ENCODE results near the gene MAGEB1. TPM values are rescaled to one million over a fixed set of nuclear protein-coding genes. Genes with fewer than 3 reads are reported as not detected.

The MAGEB1 gene
- total RNA-seq, 2 experiments from 2014 or later, result not detected

GRCh38 chrX:30259927-30260326 lies 13.0 kb downstream of the MAGEB1 start:
- Mint-ChIP-seq H3K27ac (no peak overlapping the region), H3K36me3 (no peaks in the 10 kb centered on the region), H3K9me3 (no peaks in the 10 kb centered on the region), H3K27me3 (no peaks in the 10 kb centered on the region), H3K4me1 (ENCODE audit: low read depth) (no peaks in the 10 kb centered on the region), H3K4me3 (no peak overlapping the region)
- intact Hi-C loops (cut with micrococcal nuclease), result no loop called here
- DNase-seq, result no peak
- ChIA-PET POLR2A (no interaction called here), CTCF (no interaction called here)

GRCh38 chrX:30261012-30261411 lies 14.1 kb downstream of the MAGEB1 start:
- Mint-ChIP-seq H3K4me1 (ENCODE audit: low read depth) (no peaks in the 10 kb centered on the region), H3K9me3 (no peaks in the 10 kb centered on the region), H3K27me3 (no peaks in the 10 kb centered on the region), H3K27ac (no peak overlapping the region), H3K36me3 (no peaks in the 10 kb centered on the region), H3K4me3 (no peak overlapping the region)
- ChIA-PET POLR2A (no interaction called here), CTCF (no interaction called here)
- DNase-seq, result no peak
- intact Hi-C loops (cut with micrococcal nuclease), result no loop called here

GRCh38 chrX:30262763-30263162 lies 15.8 kb downstream of the MAGEB1 start:
- intact Hi-C loops (cut with micrococcal nuclease), result no loop called here
- H3K4me3 Mint-ChIP-seq, result no peak overlapping the region
- CTCF ChIA-PET, result no interaction called here
- H3K27ac Mint-ChIP-seq, result no peak overlapping the region
- H3K9me3 Mint-ChIP-seq, result no peaks in the 10 kb centered on the region
- no peaks in the 10 kb centered on the region for H3K27me3 Mint-ChIP-seq
- no peaks in the 10 kb centered on the region for H3K36me3 Mint-ChIP-seq
- POLR2A ChIA-PET, result no interaction called here
- H3K4me1 Mint-ChIP-seq (ENCODE audit: low read depth), result no peaks in the 10 kb centered on the region
- DNase-seq, result no peak

DNA sequence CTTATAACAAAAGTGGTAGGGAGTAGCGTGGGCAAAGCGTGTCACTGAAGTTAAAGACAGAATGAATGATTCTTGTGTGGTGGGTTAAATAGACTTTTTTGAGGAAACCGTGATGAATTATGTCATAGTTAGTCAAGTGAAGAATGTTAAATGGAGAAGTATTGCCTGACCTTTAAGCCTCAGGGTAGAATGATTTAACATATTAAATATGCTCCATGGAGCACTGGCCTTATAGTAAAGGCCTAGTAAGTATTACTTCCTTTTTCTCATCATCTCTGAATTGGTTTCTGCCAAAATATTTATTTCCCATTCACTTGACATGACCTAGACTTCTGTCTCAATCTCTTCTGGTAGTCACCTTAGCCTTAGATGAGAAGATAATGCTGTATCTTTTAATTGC lies 23.7 kb downstream of the MAGEB1 start:
- Mint-ChIP-seq H3K4me3 (no peak overlapping the region), H3K4me1 (ENCODE audit: low read depth) (no peaks in the 10 kb centered on the region), H3K9me3 (no peaks in the 10 kb centered on the region), H3K36me3 (no peaks in the 10 kb centered on the region), H3K27ac (no peak overlapping the region), H3K27me3 (no peaks in the 10 kb centered on the region)
- ChIA-PET POLR2A (no interaction called here), CTCF (no interaction called here)
- no peak for DNase-seq
- intact Hi-C loops (cut with micrococcal nuclease), result loop anchor here (10.0 kb wide), 1 partner anchor 224 kb away; no protein-coding TSS in a partner anchor

- Mint-ChIP-seq H3K36me3 (no peaks in the 10 kb centered on the region), H3K27me3 (no peaks in the 10 kb centered on the region), H3K4me1 (ENCODE audit: low read depth) (no peaks in the 10 kb centered on the region), H3K4me3 (no peak overlapping the region), H3K27ac (no peak overlapping the region), H3K9me3 (no peaks in the 10 kb centered on the region)
- ChIA-PET POLR2A (no interaction called here), CTCF (interaction anchor here (0.6 kb wide), 1 partner anchor 10 kb away, joined by 3 read pairs; no protein-coding TSS in a partner anchor)
- no peak for DNase-seq
- intact Hi-C loops (cut with micrococcal nuclease), result loop anchor here (10.0 kb wide), 1 partner anchor 219 kb away; no protein-coding TSS in a partner anchor
Measured at GRCh38 chrX:30275498-30275897, 28.6 kb downstream of the MAGEB1 start.

GRCh38 chrX:30278365-30278764 lies 31.4 kb downstream of the MAGEB1 start:
- H3K4me3 Mint-ChIP-seq, result no peak overlapping the region
- ChIA-PET POLR2A (no interaction called here), CTCF (no interaction called here)
- no peaks in the 10 kb centered on the region for H3K4me1 Mint-ChIP-seq (ENCODE audit: low read depth)
- intact Hi-C loops (cut with micrococcal nuclease), result loop anchor here (10.0 kb wide), 1 partner anchor 216 kb away; no protein-coding TSS in a partner anchor
- no peaks in the 10 kb centered on the region for H3K36me3 Mint-ChIP-seq
- H3K27ac Mint-ChIP-seq, result no peak overlapping the region
- no peak for DNase-seq
- H3K9me3 Mint-ChIP-seq, result no peaks in the 10 kb centered on the region
- no peaks in the 10 kb centered on the region for H3K27me3 Mint-ChIP-seq

DNA sequence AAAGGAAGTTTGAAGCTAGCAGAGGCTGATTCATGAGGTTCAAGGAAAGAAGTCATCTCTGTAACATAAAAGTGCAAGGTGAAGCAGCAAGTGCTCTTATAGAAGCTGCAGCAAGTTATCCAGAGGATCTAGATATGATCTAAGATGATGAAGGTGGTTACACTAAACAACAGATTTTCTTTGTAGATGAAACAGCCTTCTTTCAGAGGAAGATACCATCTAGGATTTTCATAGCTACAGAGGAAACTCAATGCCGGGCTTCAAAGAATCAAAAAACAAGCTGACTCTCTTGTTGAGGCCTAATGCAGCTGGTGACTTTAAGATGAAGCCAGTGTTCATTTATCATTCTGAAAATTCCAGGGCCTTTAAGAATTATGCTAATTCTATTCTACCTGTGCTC lies 33.5 kb downstream of the MAGEB1 start:
- intact Hi-C loops (cut with micrococcal nuclease), result no loop called here
- Mint-ChIP-seq H3K27me3 (no peaks in the 10 kb centered on the region), H3K4me1 (ENCODE audit: low read depth) (no peaks in the 10 kb centered on the region), H3K9me3 (no peaks in the 10 kb centered on the region), H3K27ac (no peak overlapping the region), H3K36me3 (no peaks in the 10 kb centered on the region), H3K4me3 (no peak overlapping the region)
- ChIA-PET CTCF (no interaction called here), POLR2A (no interaction called here)
- DNase-seq, result no peak

- Mint-ChIP-seq H3K4me3 (no peak overlapping the region), H3K36me3 (no peaks in the 10 kb centered on the region), H3K27me3 (no peaks in the 10 kb centered on the region), H3K27ac (no peak overlapping the region), H3K4me1 (ENCODE audit: low read depth) (no peaks in the 10 kb centered on the region), H3K9me3 (no peaks in the 10 kb centered on the region)
- no peak for DNase-seq
- POLR2A ChIA-PET, result no interaction called here
- intact Hi-C loops (cut with micrococcal nuclease), result no loop called here
- CTCF ChIA-PET, result no interaction called here
Measured at GRCh38 chrX:30282527-30282926, 35.6 kb downstream of the MAGEB1 start.

- H3K9me3 Mint-ChIP-seq, result no peaks in the 10 kb centered on the region
- no peak overlapping the region for H3K27ac Mint-ChIP-seq
- intact Hi-C loops (cut with micrococcal nuclease), result no loop called here
- no peaks in the 10 kb centered on the region for H3K27me3 Mint-ChIP-seq
- H3K4me3 Mint-ChIP-seq, result no peak overlapping the region
- CTCF ChIA-PET, result no interaction called here
- no peak for DNase-seq
- H3K36me3 Mint-ChIP-seq, result no peaks in the 10 kb centered on the region
- no peaks in the 10 kb centered on the region for H3K4me1 Mint-ChIP-seq (ENCODE audit: low read depth)
- POLR2A ChIA-PET, result no interaction called here
Measured at GRCh38 chrX:30283456-30284200, 36.7 kb downstream of the MAGEB1 start.

GRCh38 chrX:30296408-30297254 lies 49.7 kb downstream of the MAGEB1 start:
- Mint-ChIP-seq H3K4me3 (no peak overlapping the region), H3K27ac (no peak overlapping the region), H3K4me1 (ENCODE audit: low read depth) (no peaks in the 10 kb centered on the region), H3K36me3 (no peaks in the 10 kb centered on the region), H3K9me3 (no peaks in the 10 kb centered on the region), H3K27me3 (no peaks in the 10 kb centered on the region)
- ChIA-PET POLR2A (no interaction called here), CTCF (no interaction called here)
- intact Hi-C loops (cut with micrococcal nuclease), result no loop called here
- no peak for DNase-seq

- intact Hi-C loops (cut with micrococcal nuclease), result no loop called here
- Mint-ChIP-seq H3K4me3 (no peak overlapping the region), H3K9me3 (no peaks in the 10 kb centered on the region), H3K36me3 (no peaks in the 10 kb centered on the region), H3K4me1 (ENCODE audit: low read depth) (no peaks in the 10 kb centered on the region), H3K27ac (no peak overlapping the region), H3K27me3 (no peaks in the 10 kb centered on the region)
- DNase-seq, result no peak
- ChIA-PET CTCF (interaction anchor here (0.6 kb wide), 1 partner anchor 1276 kb away, joined by 3 read pairs; no protein-coding TSS in a partner anchor), POLR2A (no interaction called here)
Measured at GRCh38 chrX:30301208-30301607, 54.3 kb downstream of the MAGEB1 start.
